ENCODE measurements around the gene PTPN1.

- TF ChIP-seq CTCF (conservative IDR thresholded peaks at IDR 0.05 in 1 of 2, IDR thresholded peaks at IDR 0.05 in 1 of 2; ENCODE audit: low read depth in 1 of 2, low read length in 2 of 2) (no peak), EZH2 (IDR thresholded peaks at IDR 0.05; ENCODE audit: low read length, missing control alignments) (no peak)
These were observed 55.7 kb downstream of the PTPN1 start for GRCh38 chr20:50565871-50566270.
